Endodermal cell (in vitro differentiated cells): Measurements from ENCODE around the gene TMCO6. TPM values are rescaled to one million over a fixed set of nuclear protein-coding genes. Genes with fewer than 3 reads are reported as not detected.

ENCODE experiments used
- DNase-seq: peaks from one replicate; pipeline ENCODE4 v3.0.0-alpha.2; 2017
- H3K27ac ChIP-seq: 2 replicates; pipeline ENCODE4 v1.5.1; 2013; ENCODE audit warnings: mild to moderate bottlenecking, low read depth, low read length, moderate library complexity
- H3K27me3 ChIP-seq: 2 replicates; pipeline ENCODE4 v1.6.1; 2013; ENCODE audit warnings: mild to moderate bottlenecking, low read length, moderate library complexity; ENCODE audit not compliant: insufficient read depth, control insufficient read depth, poor library complexity, severe bottlenecking
- H3K36me3 ChIP-seq: 2 replicates; pipeline ENCODE4 v1.7.0; 2013; ENCODE audit warnings: mild to moderate bottlenecking, low read length, moderate library complexity; ENCODE audit not compliant: control insufficient read depth, insufficient read depth
- H3K4me1 ChIP-seq: one replicate; pipeline ENCODE4 v1.7.0; 2013; ENCODE audit warnings: low read length; ENCODE audit not compliant: control insufficient read depth, insufficient read depth
- H3K4me3 ChIP-seq: 2 replicates; pipeline ENCODE4 v1.5.1; 2013; ENCODE audit warnings: mild to moderate bottlenecking, low read length, moderate library complexity
- H3K9ac ChIP-seq: 2 replicates; pipeline ENCODE4 v1.6.1; 2013; ENCODE audit warnings: mild to moderate bottlenecking, low read length, moderate library complexity; ENCODE audit not compliant: poor library complexity, severe bottlenecking; ENCODE audit errors: extremely low read depth
- H3K9me3 ChIP-seq: 2 replicates; pipeline ENCODE4 v1.6.1; 2013; ENCODE audit warnings: mild to moderate bottlenecking, low read length, moderate library complexity; ENCODE audit not compliant: control insufficient read depth
- H3K27ac Mint-ChIP-seq: 2 replicates; pipeline ENCODE4 v1.8.0; 2020; ENCODE audit warnings: mixed read lengths
- H3K27me3 Mint-ChIP-seq: 2 replicates; pipeline ENCODE4 v1.8.0; 2021; ENCODE audit warnings: mild to moderate bottlenecking, mixed read lengths; ENCODE audit not compliant: insufficient read depth
- H3K36me3 Mint-ChIP-seq: 2 replicates; pipeline ENCODE4 v1.8.0; 2020; ENCODE audit warnings: low read depth, mixed read lengths
- H3K4me1 Mint-ChIP-seq: 2 replicates; pipeline ENCODE4 v1.8.0; 2020; ENCODE audit warnings: mixed read lengths
- H3K4me3 Mint-ChIP-seq: 2 replicates; pipeline ENCODE4 v1.8.0; 2020; ENCODE audit warnings: mild to moderate bottlenecking, moderate library complexity, mixed read lengths
- H3K9me3 Mint-ChIP-seq: 2 replicates; pipeline ENCODE4 v1.8.0; 2020; ENCODE audit warnings: mild to moderate bottlenecking, mixed read lengths
- WGBS, 2 experiments: methylation state at CpG; one replicate each; pipeline versions ENCODE4 v1.1.5 to v1.1.7; 2013; ENCODE audit warnings: missing lambda C conversion rate in 2 of 2, mixed read lengths in 1 of 2; ENCODE audit not compliant: insufficient coverage in 1 of 2, insufficient read length in 1 of 2; 5-methylcytosine and 5-hydroxymethylcytosine counted together
- total RNA-seq, 2 donors: library from RNA; stranded (reverse); fragmentation: NEBNext Ultra II Directional in 1 of 2; extraction: Animal tissue kit (Norgen Biotek cat#: 25700) in 1 of 2; gene quantifications; 2 replicates in 1 of 2; 3 replicates in 1 of 2; pipeline ENCODE4 v1.2.1, GENCODE V29; 2021
- TF ChIP-seq, protein P1 (sequence below): fragments of 200-600 bp; sonication (generic); conservative IDR thresholded peaks from 2 replicates; pipeline ENCODE4 v1.5.0; 2021; ENCODE audit warnings: antibody characterized with exemption, mild to moderate bottlenecking

The TMCO6 gene
- total RNA-seq, 2 donors from 2014 or later, result 29.3 to 34.6 TPM

DNA sequence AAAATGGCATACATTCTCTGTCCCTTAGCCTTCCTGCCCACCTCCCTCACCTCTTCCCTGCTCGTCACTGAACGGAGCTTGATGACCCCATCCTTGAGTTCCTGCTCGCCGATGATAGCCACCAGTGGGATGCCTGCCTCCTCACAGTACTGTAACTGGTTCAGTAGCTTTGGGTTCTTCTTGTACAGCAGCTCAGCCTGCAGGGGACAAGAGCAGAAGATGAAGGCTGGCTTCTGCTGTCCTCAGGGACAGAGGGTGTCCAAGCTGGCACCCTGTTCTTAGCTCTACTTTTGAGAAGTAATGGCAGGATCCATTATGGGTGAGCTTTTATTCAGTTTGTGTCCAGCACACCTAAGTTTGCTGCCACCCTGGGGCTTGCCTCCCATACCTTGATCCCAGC, 35.4 kb downstream of the TMCO6 start:
- Mint-ChIP-seq H3K27me3 (no peaks in the 10 kb centered on the region), H3K27ac (peak overlapping the region; percentile 19), H3K4me1 (peaks cover 2% of the 10 kb centered on the region), H3K36me3 (peaks cover 69% of the 10 kb centered on the region), H3K9me3 (no peaks in the 10 kb centered on the region), H3K4me3 (no peak overlapping the region)
- Histone ChIP-seq H3K27me3 (no peaks in the 10 kb centered on the region), H3K4me1 (no peaks in the 10 kb centered on the region), H3K9me3 (no peaks in the 10 kb centered on the region), H3K27ac (no peak overlapping the region), H3K9ac (no peak overlapping the region), H3K36me3 (peaks cover 64% of the 10 kb centered on the region), H3K4me3 (no peak overlapping the region)
- 95% methylated on average over 3 to 4 of the region's 4 CpGs for WGBS, 2 experiments
- DNase-seq, result no peak
- TF ChIP-seq, protein P1, sequence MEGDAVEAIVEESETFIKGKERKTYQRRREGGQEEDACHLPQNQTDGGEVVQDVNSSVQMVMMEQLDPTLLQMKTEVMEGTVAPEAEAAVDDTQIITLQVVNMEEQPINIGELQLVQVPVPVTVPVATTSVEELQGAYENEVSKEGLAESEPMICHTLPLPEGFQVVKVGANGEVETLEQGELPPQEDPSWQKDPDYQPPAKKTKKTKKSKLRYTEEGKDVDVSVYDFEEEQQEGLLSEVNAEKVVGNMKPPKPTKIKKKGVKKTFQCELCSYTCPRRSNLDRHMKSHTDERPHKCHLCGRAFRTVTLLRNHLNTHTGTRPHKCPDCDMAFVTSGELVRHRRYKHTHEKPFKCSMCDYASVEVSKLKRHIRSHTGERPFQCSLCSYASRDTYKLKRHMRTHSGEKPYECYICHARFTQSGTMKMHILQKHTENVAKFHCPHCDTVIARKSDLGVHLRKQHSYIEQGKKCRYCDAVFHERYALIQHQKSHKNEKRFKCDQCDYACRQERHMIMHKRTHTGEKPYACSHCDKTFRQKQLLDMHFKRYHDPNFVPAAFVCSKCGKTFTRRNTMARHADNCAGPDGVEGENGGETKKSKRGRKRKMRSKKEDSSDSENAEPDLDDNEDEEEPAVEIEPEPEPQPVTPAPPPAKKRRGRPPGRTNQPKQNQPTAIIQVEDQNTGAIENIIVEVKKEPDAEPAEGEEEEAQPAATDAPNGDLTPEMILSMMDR, result no peak

DNA sequence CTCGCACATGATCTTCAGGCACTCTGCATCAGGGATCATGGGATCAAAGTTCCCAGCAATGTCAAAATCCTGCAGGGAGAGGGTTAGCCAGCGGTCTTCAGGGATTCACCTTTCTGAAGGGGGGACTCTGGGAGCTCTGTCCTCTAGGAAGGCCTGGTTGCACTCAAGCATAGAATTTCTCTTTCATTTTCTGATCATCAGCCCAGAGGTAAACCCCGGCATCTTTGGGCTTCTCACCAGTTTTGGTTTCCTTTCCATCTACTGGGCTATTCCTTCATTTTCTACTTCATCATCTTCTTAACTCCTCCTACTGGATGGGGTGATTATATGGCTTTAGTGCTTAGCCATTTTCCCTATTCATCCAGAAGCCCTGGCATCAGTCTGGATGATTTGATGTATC, 38.7 kb downstream of the TMCO6 start:
- Mint-ChIP-seq H3K36me3 (peaks cover 72% of the 10 kb centered on the region), H3K27ac (no peak overlapping the region), H3K27me3 (no peaks in the 10 kb centered on the region), H3K4me3 (no peak overlapping the region), H3K9me3 (no peaks in the 10 kb centered on the region), H3K4me1 (no peaks in the 10 kb centered on the region)
- Histone ChIP-seq H3K9ac (no peak overlapping the region), H3K36me3 (peaks cover 80% of the 10 kb centered on the region), H3K9me3 (no peaks in the 10 kb centered on the region), H3K27ac (no peak overlapping the region), H3K27me3 (no peaks in the 10 kb centered on the region), H3K4me3 (no peak overlapping the region), H3K4me1 (no peaks in the 10 kb centered on the region)
- 97 to 100% methylated on average over 2 to 3 of the region's 3 CpGs for WGBS, 2 experiments
- no peak for DNase-seq
- TF ChIP-seq, protein P1, result no peak

DNA sequence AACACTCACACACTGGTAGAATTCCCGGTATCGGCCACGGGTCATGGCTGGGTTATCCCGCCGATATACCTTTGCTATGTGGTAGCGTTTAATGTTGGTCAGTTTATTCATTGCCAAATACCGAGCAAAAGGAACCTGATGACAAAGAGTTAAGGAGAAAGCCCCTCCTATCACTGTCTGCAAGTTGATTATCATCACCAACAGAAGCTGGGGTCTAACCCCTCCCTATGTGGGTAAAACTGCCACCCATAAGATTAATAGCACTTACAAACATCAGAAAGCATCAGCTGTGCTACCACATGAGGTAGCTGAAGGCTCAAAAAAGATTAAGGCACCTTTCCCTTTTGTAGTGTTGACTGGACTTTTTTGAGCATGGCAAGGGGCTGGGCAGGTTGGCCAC, 39.7 kb downstream of the TMCO6 start:
- H3K4me1 ChIP-seq, result no peaks in the 10 kb centered on the region
- peaks cover 83% of the 10 kb centered on the region for H3K36me3 ChIP-seq
- no peak for DNase-seq
- no peak overlapping the region for H3K9ac ChIP-seq
- Mint-ChIP-seq H3K9me3 (no peaks in the 10 kb centered on the region), H3K4me1 (no peaks in the 10 kb centered on the region), H3K36me3 (peaks cover 73% of the 10 kb centered on the region), H3K27ac (no peak overlapping the region), H3K27me3 (no peaks in the 10 kb centered on the region), H3K4me3 (no peak overlapping the region)
- no peaks in the 10 kb centered on the region for H3K27me3 ChIP-seq
- no peak overlapping the region for H3K27ac ChIP-seq
- no peaks in the 10 kb centered on the region for H3K9me3 ChIP-seq
- WGBS, 2 experiments, result 97 to 100% methylated on average over 1 to 7 of the region's 7 CpGs
- TF ChIP-seq, protein P1, result no peak
- no peak overlapping the region for H3K4me3 ChIP-seq
